ENCODE results near the gene C1orf122.

GRCh38 chr1:37839676-37840075, 32.1 kb downstream of the C1orf122 start:
- TF ChIP-seq, protein P1, sequence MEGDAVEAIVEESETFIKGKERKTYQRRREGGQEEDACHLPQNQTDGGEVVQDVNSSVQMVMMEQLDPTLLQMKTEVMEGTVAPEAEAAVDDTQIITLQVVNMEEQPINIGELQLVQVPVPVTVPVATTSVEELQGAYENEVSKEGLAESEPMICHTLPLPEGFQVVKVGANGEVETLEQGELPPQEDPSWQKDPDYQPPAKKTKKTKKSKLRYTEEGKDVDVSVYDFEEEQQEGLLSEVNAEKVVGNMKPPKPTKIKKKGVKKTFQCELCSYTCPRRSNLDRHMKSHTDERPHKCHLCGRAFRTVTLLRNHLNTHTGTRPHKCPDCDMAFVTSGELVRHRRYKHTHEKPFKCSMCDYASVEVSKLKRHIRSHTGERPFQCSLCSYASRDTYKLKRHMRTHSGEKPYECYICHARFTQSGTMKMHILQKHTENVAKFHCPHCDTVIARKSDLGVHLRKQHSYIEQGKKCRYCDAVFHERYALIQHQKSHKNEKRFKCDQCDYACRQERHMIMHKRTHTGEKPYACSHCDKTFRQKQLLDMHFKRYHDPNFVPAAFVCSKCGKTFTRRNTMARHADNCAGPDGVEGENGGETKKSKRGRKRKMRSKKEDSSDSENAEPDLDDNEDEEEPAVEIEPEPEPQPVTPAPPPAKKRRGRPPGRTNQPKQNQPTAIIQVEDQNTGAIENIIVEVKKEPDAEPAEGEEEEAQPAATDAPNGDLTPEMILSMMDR (IDR thresholded peaks at IDR 0.05), result no peak
- TF ChIP-seq POLR2AphosphoS5 (IDR thresholded peaks at IDR 0.05; ENCODE audit: low read depth, low read length) (no peak), SIN3A (IDR thresholded peaks at IDR 0.05; ENCODE audit: borderline replicate concordance, insufficient read depth, low read depth, low read length) (no peak)

Data from Panc1 (cell line).